Mucosa of stomach (tissue), 1 donor: ENCODE results near the gene MDM2.
"Not testable (repeated sequence)": the region's sequence is repeated elsewhere in the genome, so short reads cannot be mapped to it uniquely, and the experiment has no call there.

Experiments
- H3K27me3 ChIP-seq: one replicate; pipeline ENCODE4 v1.7.0; 2013; ENCODE audit warnings: mild to moderate bottlenecking, low read length; ENCODE audit not compliant: control insufficient read depth, insufficient read depth
- H3K36me3 ChIP-seq: one replicate; pipeline ENCODE4 v1.7.0; 2013; ENCODE audit warnings: low read length; ENCODE audit not compliant: control insufficient read depth, insufficient read depth
- H3K4me1 ChIP-seq: one replicate; pipeline ENCODE4 v1.7.0; 2013; ENCODE audit warnings: mild to moderate bottlenecking, low read length; ENCODE audit not compliant: control insufficient read depth, insufficient read depth
- H3K4me3 ChIP-seq: one replicate; pipeline ENCODE4 v1.7.0; 2013; ENCODE audit warnings: low read length
- H3K9ac ChIP-seq: one replicate; pipeline ENCODE4 v1.7.0; 2013; ENCODE audit warnings: mild to moderate bottlenecking, low read length, moderate library complexity
- H3K9me3 ChIP-seq: one replicate; pipeline ENCODE4 v1.7.0; 2013; ENCODE audit warnings: mild to moderate bottlenecking, low read length, moderate library complexity; ENCODE audit not compliant: control insufficient read depth
- donor health status: Pancreatic carcinoma.

Gene MDM2

GRCh38 chr12:68809190-68810026, 1.4 kb downstream of the MDM2 start:
- Histone ChIP-seq H3K9me3 (no peaks in the 10 kb centered on the region), H3K36me3 (no peaks in the 10 kb centered on the region), H3K4me3 (peak overlapping the region; percentile 83), H3K9ac (peak overlapping the region; percentile 96), H3K27me3 (no peaks in the 10 kb centered on the region), H3K4me1 (peaks cover 14% of the 10 kb centered on the region)

GRCh38 chr12:68810027-68810389, 2.0 kb downstream of the MDM2 start:
- H3K9ac ChIP-seq, H3K4me3 ChIP-seq: not testable (repeated sequence)
- H3K4me1 ChIP-seq: peaks cover 14% of the 10 kb centered on the region

GRCh38 chr12:68811573-68811972, 3.6 kb downstream of the MDM2 start:
- H3K27me3 ChIP-seq, H3K9me3 ChIP-seq, H3K36me3 ChIP-seq, H3K4me3 ChIP-seq, H3K9ac ChIP-seq: not testable (repeated sequence)
- peaks cover 14% of the 10 kb centered on the region for H3K4me1 ChIP-seq

More at GRCh38 chr12:68810027-68810389, 2.0 kb downstream of the MDM2 start:
- H3K27me3 ChIP-seq, H3K9me3 ChIP-seq, H3K36me3 ChIP-seq: not testable (repeated sequence)

GRCh38 chr12:68812553-68813241, 4.7 kb downstream of the MDM2 start:
- no peaks in the 10 kb centered on the region for H3K36me3 ChIP-seq
- H3K9ac ChIP-seq: no peak overlapping the region
- no peaks in the 10 kb centered on the region for H3K27me3 ChIP-seq
- peaks cover 7% of the 10 kb centered on the region for H3K4me1 ChIP-seq
- H3K9me3 ChIP-seq: no peaks in the 10 kb centered on the region
- H3K4me3 ChIP-seq: no peak overlapping the region

- Histone ChIP-seq H3K9me3 (no peaks in the 10 kb centered on the region), H3K36me3 (no peaks in the 10 kb centered on the region), H3K9ac (no peak overlapping the region), H3K4me1 (peaks cover 7% of the 10 kb centered on the region), H3K4me3 (no peak overlapping the region), H3K27me3 (no peaks in the 10 kb centered on the region)
Measured at GRCh38 chr12:68813242-68813593, 5.2 kb downstream of the MDM2 start.

- Histone ChIP-seq H3K4me3 (no peak overlapping the region), H3K36me3 (no peaks in the 10 kb centered on the region), H3K9ac (no peak overlapping the region), H3K27me3 (no peaks in the 10 kb centered on the region), H3K9me3 (no peaks in the 10 kb centered on the region), H3K4me1 (peaks cover 7% of the 10 kb centered on the region)
Measured at GRCh38 chr12:68814490-68815231, 6.7 kb downstream of the MDM2 start.

GRCh38 chr12:68815232-68815927, 7.4 kb downstream of the MDM2 start:
- Histone ChIP-seq H3K4me3 (no peak overlapping the region), H3K36me3 (no peaks in the 10 kb centered on the region), H3K9ac (no peak overlapping the region), H3K27me3 (no peaks in the 10 kb centered on the region), H3K4me1 (peaks cover 7% of the 10 kb centered on the region), H3K9me3 (no peaks in the 10 kb centered on the region)

- H3K9ac ChIP-seq: no peak overlapping the region
- H3K27me3 ChIP-seq: no peaks in the 10 kb centered on the region
- no peaks in the 10 kb centered on the region for H3K36me3 ChIP-seq
- no peak overlapping the region for H3K4me3 ChIP-seq
- peaks cover 4% of the 10 kb centered on the region for H3K4me1 ChIP-seq
- no peaks in the 10 kb centered on the region for H3K9me3 ChIP-seq
Measured at GRCh38 chr12:68815928-68816800, 8.2 kb downstream of the MDM2 start.

GRCh38 chr12:68819481-68819880, 11.5 kb downstream of the MDM2 start:
- H3K4me1 ChIP-seq, H3K27me3 ChIP-seq, H3K9ac ChIP-seq, H3K4me3 ChIP-seq, H3K9me3 ChIP-seq, H3K36me3 ChIP-seq: not testable (repeated sequence)

GRCh38 chr12:68821357-68822188, 13.6 kb downstream of the MDM2 start:
- no peaks in the 10 kb centered on the region for H3K27me3 ChIP-seq
- no peaks in the 10 kb centered on the region for H3K9me3 ChIP-seq
- peaks cover 6% of the 10 kb centered on the region for H3K36me3 ChIP-seq
- H3K9ac ChIP-seq: no peak overlapping the region
- no peaks in the 10 kb centered on the region for H3K4me1 ChIP-seq
- no peak overlapping the region for H3K4me3 ChIP-seq
